GM10847 (cell line): ENCODE results near the gene DMBT1.

ENCODE experiments used
- POLR2A ChIP-seq: IDR thresholded peaks from 2 replicates; pipeline ENCODE4 v1.6.1; 2011; ENCODE audit not compliant: insufficient read length; ENCODE audit errors: extremely low read depth

The DMBT1 gene

DNA sequence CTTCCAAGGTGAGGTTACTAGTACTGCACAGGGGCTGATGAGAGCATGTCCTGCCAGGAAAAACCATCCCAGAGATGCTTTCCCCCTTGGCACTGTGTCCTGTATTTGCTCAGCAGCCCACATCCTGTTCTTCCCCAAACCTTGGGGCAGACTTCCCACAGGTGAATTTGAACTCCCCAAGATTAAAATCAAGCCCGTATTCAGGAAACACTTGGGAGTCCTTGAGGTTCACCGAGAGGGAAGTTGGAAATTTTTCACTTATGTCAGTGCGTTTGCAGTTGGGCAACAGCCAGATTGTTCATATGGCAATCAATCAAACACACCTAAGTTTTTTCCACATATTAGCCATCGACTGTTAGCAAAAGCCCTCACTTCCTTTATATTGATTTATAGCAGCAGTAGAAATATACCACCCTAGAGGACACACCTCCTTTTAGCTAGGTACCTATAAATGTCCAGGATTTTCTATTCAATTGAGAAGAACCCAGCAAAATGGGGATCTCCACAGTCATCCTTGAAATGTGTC lies at the start of gene DMBT1:
TSS of gene DMBT1 (plus strand) at position 476 of the 526 bp plus-strand sequence. CDS start at position 493, 17 bp downstream.
- TF ChIP-seq POLR2A: no peak

DNA sequence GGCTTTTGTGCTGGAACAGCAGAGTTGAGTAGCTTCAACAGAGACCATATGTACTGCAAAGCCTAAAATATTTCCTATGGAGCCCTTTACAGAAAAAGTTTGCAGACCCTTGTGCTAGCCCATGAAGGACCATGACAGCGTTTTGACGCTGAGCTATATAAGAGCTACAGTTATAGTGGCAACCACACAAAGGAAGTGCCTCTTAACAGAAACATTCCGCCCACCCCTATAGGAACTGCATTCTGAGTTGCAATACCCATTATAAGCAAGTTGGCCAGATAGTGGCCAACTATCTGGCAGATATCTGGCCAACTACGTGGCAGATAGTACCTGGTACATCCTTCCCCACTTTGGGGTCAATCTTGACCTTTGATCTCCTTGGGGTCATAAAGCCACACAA lies 47.5 kb upstream of the DMBT1 start:
- no peak for TF ChIP-seq POLR2A

DNA sequence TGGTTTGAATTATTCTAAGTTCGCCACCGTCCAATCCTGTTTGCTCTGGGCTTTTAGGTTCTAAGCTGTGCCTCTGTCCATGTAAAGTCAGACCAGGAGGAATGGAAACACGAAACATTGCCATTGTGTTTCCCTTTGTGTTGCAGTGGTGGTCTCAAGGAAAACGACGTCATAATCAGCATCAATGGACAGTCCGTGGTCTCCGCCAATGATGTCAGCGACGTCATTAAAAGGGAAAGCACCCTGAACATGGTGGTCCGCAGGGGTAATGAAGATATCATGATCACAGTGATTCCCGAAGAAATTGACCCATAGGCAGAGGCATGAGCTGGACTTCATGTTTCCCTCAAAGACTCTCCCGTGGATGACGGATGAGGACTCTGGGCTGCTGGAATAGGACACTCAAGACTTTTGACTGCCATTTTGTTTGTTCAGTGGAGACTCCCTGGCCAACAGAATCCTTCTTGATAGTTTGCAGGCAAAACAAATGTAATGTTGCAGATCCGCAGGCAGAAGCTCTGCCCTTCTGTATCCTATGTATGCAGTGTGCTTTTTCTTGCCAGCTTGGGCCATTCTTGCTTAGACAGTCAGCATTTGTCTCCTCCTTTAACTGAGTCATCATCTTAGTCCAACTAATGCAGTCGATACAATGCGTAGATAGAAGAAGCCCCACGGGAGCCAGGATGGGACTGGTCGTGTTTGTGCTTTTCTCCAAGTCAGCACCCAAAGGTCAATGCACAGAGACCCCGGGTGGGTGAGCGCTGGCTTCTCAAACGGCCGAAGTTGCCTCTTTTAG lies 46.3 kb upstream of the DMBT1 start:
- no peak for TF ChIP-seq POLR2A

GRCh38 chr10:122515022-122515424 lies 45.5 kb upstream of the DMBT1 start:
- TF ChIP-seq POLR2A: no peak

- TF ChIP-seq POLR2A: no peak
These were observed 44.8 kb upstream of the DMBT1 start for GRCh38 chr10:122515588-122516231.

DNA sequence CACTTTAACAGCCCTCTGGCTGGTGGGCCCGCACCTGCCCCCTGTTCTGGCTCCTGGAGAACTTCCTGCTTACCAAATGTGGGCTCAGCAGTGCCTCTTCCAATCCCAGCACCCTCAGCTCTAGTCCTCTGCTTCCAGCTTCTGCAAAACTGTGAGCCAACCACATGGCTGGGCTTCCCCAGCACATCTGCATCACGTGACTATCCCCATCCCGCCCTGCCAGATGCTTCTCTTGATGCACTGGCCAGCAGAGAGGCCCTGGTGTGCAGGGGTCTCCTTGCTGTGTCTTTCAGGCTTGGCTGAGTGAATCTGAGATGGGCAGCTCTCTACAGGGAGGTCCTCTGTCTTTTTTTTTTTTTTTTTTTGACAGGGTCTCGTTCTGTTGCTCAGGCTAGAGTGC lies 43.8 kb upstream of the DMBT1 start:
- no peak for TF ChIP-seq POLR2A

DNA sequence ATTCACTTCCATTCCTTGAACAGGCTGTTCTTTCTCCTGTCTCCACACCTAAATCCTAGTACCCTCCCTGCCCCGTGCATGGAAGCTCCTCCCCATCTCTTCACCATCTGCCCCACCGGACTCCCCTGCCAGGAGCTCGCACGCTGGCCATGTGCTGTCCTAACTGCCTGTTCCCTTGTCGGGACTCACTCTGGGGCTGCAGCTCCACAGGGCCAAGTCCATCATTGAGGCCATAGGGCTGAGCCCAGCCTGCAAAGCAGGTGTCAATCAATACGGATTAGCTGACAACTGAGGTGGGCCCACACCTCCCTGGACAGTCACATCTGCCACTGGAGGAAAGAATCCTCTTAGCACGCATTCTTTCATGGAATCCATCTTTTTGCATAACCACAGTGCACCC lies 41.4 kb upstream of the DMBT1 start:
- no peak for TF ChIP-seq POLR2A

- no peak for TF ChIP-seq POLR2A
These were observed 40.7 kb upstream of the DMBT1 start for GRCh38 chr10:122519873-122520272.

DNA sequence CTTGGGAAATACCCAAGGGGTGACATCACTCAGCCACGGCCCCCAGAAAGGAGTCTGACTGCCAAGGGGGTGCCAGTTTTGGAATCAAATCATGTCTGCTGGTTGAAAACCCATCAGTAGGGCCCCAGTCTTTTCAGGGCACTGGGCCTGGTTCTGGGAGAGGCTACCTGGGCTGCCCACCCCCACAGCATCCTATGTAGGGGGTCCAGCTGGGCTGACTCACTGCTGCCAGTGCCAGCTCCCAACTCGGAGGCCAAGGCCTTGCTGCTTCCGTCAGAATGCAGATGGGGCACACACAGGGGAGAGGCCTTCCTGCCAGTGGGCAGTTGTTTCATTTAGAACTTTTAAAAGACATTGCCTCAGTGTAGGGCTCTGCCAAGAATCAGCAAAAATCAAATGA lies 39.5 kb upstream of the DMBT1 start:
- no peak for TF ChIP-seq POLR2A

DNA sequence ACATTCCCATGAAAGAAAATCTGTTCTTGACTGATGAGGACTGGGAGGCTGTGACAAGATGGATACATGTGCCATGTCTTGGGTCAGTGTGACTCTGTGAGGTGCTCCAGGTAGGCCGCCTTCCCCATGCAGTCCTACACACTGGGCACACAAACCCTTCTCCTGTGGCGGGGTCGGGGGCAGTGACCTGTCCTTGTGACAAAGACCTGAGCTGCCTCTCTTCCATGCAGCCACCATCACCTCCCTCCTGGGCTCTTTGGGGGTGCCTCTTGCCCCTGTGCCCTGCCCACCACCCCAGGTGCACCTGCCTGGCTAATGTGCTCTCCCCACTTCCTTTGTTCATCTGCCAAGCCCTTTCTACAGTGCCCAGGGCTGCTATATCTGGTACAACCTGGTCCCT lies 35.7 kb upstream of the DMBT1 start:
- no peak for TF ChIP-seq POLR2A

DNA sequence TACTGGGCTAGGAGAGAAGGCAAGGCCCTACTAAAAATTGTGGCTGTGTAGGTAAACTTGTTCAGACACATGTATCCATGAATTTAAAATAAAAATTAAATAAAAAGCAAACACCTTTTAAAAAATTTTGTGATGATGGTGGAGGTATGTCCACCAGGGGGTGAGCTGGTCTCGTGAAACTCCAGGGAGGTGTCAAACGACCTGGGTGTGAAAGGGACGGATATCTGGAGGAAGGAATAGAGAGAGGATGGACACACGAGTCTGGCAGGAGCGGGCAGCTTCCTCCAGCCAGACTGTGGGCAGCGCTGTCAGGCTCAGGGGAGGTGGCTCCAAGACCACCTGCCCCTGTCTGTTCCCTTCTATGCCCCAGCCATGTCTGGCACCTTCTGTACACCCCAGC lies 34.8 kb upstream of the DMBT1 start:
- no peak for TF ChIP-seq POLR2A

- TF ChIP-seq POLR2A: no peak
These were observed 33.7 kb upstream of the DMBT1 start for GRCh38 chr10:122526892-122527291.

- no peak for TF ChIP-seq POLR2A
These were observed 30.4 kb upstream of the DMBT1 start for GRCh38 chr10:122530177-122530576.

DNA sequence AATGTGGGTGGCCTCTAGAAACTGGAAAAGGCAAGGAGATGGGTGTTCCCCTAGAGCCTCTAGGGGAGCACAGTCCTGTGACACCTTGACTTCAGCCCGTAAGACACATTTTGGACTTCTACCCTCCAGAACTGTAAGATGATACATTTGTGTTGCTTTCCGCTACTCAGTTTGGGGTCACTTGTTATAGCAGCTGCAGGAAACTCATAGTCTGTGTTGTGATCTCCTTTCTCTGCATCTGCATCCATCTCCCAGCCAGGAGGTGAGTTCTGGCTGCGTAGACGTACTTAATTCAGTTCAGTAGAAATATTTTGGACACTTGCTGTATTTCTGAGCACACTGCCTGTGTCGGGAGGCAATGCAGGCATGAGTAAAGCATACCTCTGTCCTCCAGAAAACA lies 29.3 kb upstream of the DMBT1 start:
- no peak for TF ChIP-seq POLR2A

- no peak for TF ChIP-seq POLR2A
These were observed 28.6 kb upstream of the DMBT1 start for GRCh38 chr10:122531939-122532338.

GRCh38 chr10:122532601-122533296 lies 27.8 kb upstream of the DMBT1 start:
- no peak for TF ChIP-seq POLR2A
